ENCODE results near the gene LRRC49. TPM values are rescaled to one million over a fixed set of nuclear protein-coding genes. Genes with fewer than 3 reads are reported as not detected.

LRRC49 gene
- total and polyA plus RNA-seq, 2 of the 13 experiments (the other 11 are each of a cell fraction or from before 2014, with no cell fraction given) = 0.57 to 1.00 TPM

GRCh38 chr15:71071529-71071928, 178.9 kb downstream of the LRRC49 start:
- no TSS peak for BruUV-seq (replicated peaks)
- in situ Hi-C loops (cut with HindIII; ENCODE audit: extremely low pct_ligation_motif_present, low pct_unique_long_range_greater_than_20kb) = no loop called here
- H3K79me2 ChIP-seq (ENCODE audit: insufficient read depth, low read length) = no peaks in the 10 kb centered on the region

More at GRCh38 chr15:71071529-71071928, 178.9 kb downstream of the LRRC49 start:
- Histone ChIP-seq H3K9me3 (ENCODE audit: low read length) (no peaks in the 10 kb centered on the region), H3K4me2 (ENCODE audit: low read depth, low read length) (no peak overlapping the region), H3K4me3 (replicated peaks in 1 of 3; ENCODE audit: insufficient read depth in 1 of 3, low read depth in 2 of 3, low read length in 3 of 3) (no peak overlapping the region), H3K9ac (ENCODE audit: insufficient read depth, low read depth, low read length) (no peak overlapping the region), H3K27ac (ENCODE audit: extremely low read length, insufficient read depth, low read length) (no peak overlapping the region), H4K20me1 (ENCODE audit: insufficient read depth, low read length) (no peaks in the 10 kb centered on the region), H2AFZ (ENCODE audit: low read length) (no peak overlapping the region), H3K27me3 (ENCODE audit: control insufficient read depth in 1 of 2, insufficient read depth in 2 of 2, low read length in 2 of 2) (no peaks in the 10 kb centered on the region; a peak in 1 of 5 replicates), H3K4me1 (ENCODE audit: insufficient read depth, low read length) (no peaks in the 10 kb centered on the region), H3K36me3 (replicated peaks in 1 of 2; ENCODE audit: control insufficient read depth in 1 of 2, insufficient read depth in 2 of 2, low read length in 2 of 2) (no peaks in the 10 kb centered on the region)
- POLR2A ChIA-PET = no interaction called here
- FAIRE-seq = no peak
- ATAC-seq = no peak
- intact Hi-C loops (cut with micrococcal nuclease; ENCODE audit: unreplicated experiment) = no loop called here
- CTCF ChIA-PET (ENCODE audit: low intra/inter-chr PET ratio, low total read pairs) = no interaction called here
- TF ChIP-seq ZNF619 (CRISPR knock-in tag; IDR thresholded peaks at IDR 0.05) (no peak), HMGXB3 (CRISPR knock-in tag; IDR thresholded peaks at IDR 0.05; ENCODE audit: borderline replicate concordance) (no peak), ZSCAN12 (CRISPR knock-in tag; IDR thresholded peaks at IDR 0.05) (no peak), ZNF792 (CRISPR knock-in tag; IDR thresholded peaks at IDR 0.05) (no peak), ZNF746 (CRISPR knock-in tag; IDR thresholded peaks at IDR 0.05) (no peak), PAF1 (CRISPR knock-in tag; IDR thresholded peaks at IDR 0.05) (no peak), BRCA1 (CRISPR knock-in tag; IDR thresholded peaks at IDR 0.05) (no peak), MATR3 (CRISPR knock-in tag; IDR thresholded peaks at IDR 0.05) (no peak)
- no peak for DNase-seq (ENCODE audit: low spot score)

Data from HepG2 (cell line).